Left ventricle myocardium inferior (tissue), 1 donor: ENCODE data around the gene MLIP. TPM values are rescaled to one million over a fixed set of nuclear protein-coding genes. Genes with fewer than 3 reads are reported as not detected.

ENCODE experiments used
- DNase-seq: peaks from one replicate; pipeline ENCODE4 v3.0.0-alpha.2; 2020
- H3K27ac ChIP-seq: fragments of 200-600 bp; replicated peaks from 2 replicates; pipeline ENCODE4 v1.8.0; 2021
- H3K27me3 ChIP-seq: fragments of 200-600 bp; 2 replicates; pipeline ENCODE4 v1.8.0; 2021; ENCODE audit warnings: low read depth
- H3K36me3 ChIP-seq: fragments of 200-600 bp; 2 replicates; pipeline ENCODE4 v1.8.0; 2021
- H3K4me1 ChIP-seq: fragments of 200-600 bp; 2 replicates; pipeline ENCODE4 v1.8.0; 2021
- H3K4me3 ChIP-seq: fragments of 200-600 bp; 2 replicates; pipeline ENCODE4 v1.8.0; 2021; ENCODE audit warnings: mild to moderate bottlenecking, moderate library complexity
- H3K9me3 ChIP-seq: fragments of 200-600 bp; replicated peaks from 2 replicates; pipeline ENCODE4 v1.8.0; 2021
- intact Hi-C: fragments of 100-400 bp; cut with micrococcal nuclease; formaldehyde crosslinking; loops from one replicate; pipeline ENCODE4 v1.11.0; 2022
- total RNA-seq: library from RNA; stranded (reverse); fragmentation: NEBNext Ultra II Directional; extraction: Animal tissue kit (Norgen Biotek cat#: 25700); gene quantifications from one replicate; pipeline ENCODE4 v1.2.1, GENCODE V29; 2021
- TF ChIP-seq, protein P1 (sequence below): fragments of 200-600 bp; IDR thresholded peaks from 2 replicates; pipeline ENCODE4 v1.8.0; 2021; ENCODE audit warnings: antibody characterized with exemption, mild to moderate bottlenecking, borderline replicate concordance
- donor health status: DM: no; HTN: yes; CAD: no; lungs with severe emphysema.

Gene MLIP
- total RNA-seq, 1 donor from 2014 or later: 397 TPM

DNA sequence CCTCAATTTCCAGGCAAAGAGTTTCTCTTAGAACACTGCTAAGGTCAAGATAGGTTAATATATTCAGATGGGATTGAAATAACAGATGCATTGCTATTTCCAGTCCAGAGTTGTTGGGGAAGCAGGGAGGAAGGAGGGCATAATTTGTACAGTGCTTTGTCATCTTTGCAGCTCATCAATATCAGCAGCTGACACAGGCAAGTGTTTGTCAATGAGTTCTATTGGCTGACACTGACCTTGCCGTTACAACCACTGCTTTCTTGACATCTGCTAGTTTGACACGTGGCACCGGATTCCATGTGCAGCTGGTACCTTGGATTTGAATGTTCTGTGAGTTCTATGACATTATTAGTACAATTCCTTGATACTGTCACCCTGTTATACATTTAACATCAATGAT lies 28.0 kb upstream of the MLIP start:
- no peaks in the 10 kb centered on the region for H3K36me3 ChIP-seq
- H3K27ac ChIP-seq: peak overlapping the region; percentile 83
- TF ChIP-seq, protein P1, sequence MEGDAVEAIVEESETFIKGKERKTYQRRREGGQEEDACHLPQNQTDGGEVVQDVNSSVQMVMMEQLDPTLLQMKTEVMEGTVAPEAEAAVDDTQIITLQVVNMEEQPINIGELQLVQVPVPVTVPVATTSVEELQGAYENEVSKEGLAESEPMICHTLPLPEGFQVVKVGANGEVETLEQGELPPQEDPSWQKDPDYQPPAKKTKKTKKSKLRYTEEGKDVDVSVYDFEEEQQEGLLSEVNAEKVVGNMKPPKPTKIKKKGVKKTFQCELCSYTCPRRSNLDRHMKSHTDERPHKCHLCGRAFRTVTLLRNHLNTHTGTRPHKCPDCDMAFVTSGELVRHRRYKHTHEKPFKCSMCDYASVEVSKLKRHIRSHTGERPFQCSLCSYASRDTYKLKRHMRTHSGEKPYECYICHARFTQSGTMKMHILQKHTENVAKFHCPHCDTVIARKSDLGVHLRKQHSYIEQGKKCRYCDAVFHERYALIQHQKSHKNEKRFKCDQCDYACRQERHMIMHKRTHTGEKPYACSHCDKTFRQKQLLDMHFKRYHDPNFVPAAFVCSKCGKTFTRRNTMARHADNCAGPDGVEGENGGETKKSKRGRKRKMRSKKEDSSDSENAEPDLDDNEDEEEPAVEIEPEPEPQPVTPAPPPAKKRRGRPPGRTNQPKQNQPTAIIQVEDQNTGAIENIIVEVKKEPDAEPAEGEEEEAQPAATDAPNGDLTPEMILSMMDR: no peak
- no peaks in the 10 kb centered on the region for H3K9me3 ChIP-seq
- no peak for DNase-seq
- H3K4me3 ChIP-seq: no peak overlapping the region
- intact Hi-C loops: no loop called here
- no peaks in the 10 kb centered on the region for H3K27me3 ChIP-seq
- H3K4me1 ChIP-seq: peaks cover 78% of the 10 kb centered on the region

DNA sequence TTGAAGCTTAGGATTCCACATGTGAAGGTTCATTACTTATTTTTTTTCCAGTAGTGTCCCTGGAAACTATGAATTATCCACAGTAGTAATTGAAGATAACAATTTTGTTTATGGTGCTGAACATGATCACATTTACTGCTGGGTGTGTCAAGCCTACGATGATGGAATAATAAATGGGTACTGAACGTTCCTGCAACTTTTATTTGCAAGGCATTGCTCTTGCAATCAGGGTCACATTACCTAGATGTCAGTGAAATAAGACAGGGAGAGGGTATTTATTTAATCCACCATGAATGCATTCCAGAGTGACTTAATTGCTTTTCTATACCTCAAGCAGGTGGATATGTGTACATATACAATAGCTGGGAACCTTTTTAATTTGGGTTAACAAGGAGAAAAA lies 27.0 kb upstream of the MLIP start:
- TF ChIP-seq, protein P1: no peak
- Histone ChIP-seq H3K27ac (peak overlapping the region; percentile 83), H3K36me3 (no peaks in the 10 kb centered on the region), H3K27me3 (no peaks in the 10 kb centered on the region), H3K4me1 (peaks cover 78% of the 10 kb centered on the region), H3K4me3 (no peak overlapping the region), H3K9me3 (no peaks in the 10 kb centered on the region)
- intact Hi-C loops: no loop called here
- DNase-seq: no peak

DNA sequence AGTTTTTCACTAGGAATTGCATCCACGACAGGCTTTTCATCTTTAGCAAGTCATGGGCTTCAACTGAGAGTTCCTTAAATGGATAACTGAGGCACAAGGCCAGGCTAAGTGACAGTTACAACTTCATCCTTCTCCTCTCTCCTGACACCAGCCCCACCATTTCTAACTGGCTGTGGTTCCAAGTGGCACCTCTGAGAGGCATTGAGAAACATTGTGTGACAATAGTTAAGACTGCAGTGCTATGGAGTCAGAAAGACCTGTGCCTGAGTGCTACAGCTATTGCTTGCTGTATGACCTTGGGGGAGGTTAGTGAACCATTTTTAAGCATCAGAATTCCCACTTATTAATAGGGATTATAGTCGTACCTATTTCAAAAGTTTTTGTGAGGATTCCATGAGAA lies 26.2 kb upstream of the MLIP start:
- Histone ChIP-seq H3K36me3 (no peaks in the 10 kb centered on the region), H3K27ac (peak overlapping the region; percentile 83), H3K9me3 (no peaks in the 10 kb centered on the region), H3K4me3 (no peak overlapping the region), H3K4me1 (peaks cover 77% of the 10 kb centered on the region), H3K27me3 (no peaks in the 10 kb centered on the region)
- TF ChIP-seq, protein P1: no peak
- no peak for DNase-seq
- intact Hi-C loops: no loop called here

DNA sequence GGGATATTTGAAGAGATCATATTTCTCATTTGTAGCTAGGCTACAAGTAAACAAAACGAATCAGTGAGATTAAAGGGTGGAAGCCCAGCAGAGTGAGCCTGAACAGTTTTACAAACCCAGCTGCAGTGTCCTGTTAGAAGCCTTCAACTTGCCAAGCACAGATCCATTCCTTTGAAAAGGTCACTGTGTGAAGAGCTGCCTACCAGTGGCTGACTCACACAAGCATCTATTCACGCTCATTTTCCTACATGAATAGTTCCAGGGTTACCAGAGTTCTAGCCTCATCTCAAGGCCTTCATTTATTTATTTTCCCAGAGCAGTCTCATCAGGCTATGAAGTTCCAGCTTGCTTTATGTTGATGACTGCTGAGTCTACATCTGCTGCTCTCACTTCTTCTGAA lies 25.7 kb upstream of the MLIP start:
- Histone ChIP-seq H3K4me3 (no peak overlapping the region), H3K4me1 (peaks cover 82% of the 10 kb centered on the region), H3K27me3 (no peaks in the 10 kb centered on the region), H3K9me3 (no peaks in the 10 kb centered on the region), H3K27ac (peak overlapping the region; percentile 83), H3K36me3 (no peaks in the 10 kb centered on the region)
- no peak for DNase-seq
- TF ChIP-seq, protein P1: no peak
- intact Hi-C loops: no loop called here

DNA sequence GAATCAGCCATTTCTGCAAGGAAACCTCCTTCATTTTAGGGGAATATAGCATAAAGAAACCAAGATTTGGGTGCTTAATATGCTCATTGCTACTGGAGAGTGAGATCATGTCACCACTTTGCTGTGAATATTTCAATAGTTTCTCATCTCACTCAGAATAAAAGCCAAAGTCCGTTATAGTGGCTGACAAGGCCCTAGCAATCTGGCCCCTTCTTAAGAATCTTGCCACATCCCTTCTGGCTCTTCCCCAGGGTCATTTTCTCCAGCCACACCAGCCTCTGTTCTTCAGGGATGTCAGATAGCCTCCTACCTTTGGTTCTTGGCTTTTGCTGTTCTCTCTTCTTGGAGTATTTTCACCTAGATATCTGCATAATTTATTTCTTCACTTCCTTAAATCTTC lies 24.8 kb upstream of the MLIP start:
- Histone ChIP-seq H3K4me1 (peaks cover 91% of the 10 kb centered on the region), H3K36me3 (no peaks in the 10 kb centered on the region), H3K9me3 (no peaks in the 10 kb centered on the region), H3K27me3 (no peaks in the 10 kb centered on the region), H3K27ac (peak overlapping the region; percentile 83), H3K4me3 (no peak overlapping the region)
- TF ChIP-seq, protein P1: no peak
- intact Hi-C loops: no loop called here
- DNase-seq: no peak

DNA sequence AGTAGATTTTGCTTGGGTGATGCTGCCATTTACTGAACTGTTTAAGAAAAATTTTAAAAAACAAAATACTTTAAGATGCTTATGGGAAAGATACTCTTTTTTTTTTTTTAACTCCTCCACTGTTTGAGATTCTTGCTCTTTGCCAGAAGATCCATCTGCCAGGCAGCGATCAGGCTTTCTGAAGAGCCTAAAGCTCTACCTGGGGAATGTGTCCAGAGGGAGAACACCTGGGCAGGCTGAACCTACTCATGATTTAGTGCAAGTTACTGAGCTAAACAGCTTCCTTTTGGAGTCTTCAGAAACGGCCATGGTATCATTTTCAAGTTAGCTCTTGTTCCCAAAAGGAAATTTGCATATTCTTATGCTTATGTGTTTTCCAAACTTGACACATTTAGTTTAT lies 23.5 kb upstream of the MLIP start:
- TF ChIP-seq, protein P1: no peak
- intact Hi-C loops: no loop called here
- Histone ChIP-seq H3K4me3 (no peak overlapping the region), H3K27ac (peak overlapping the region; percentile 83), H3K4me1 (peaks cover 97% of the 10 kb centered on the region), H3K9me3 (no peaks in the 10 kb centered on the region), H3K27me3 (no peaks in the 10 kb centered on the region), H3K36me3 (no peaks in the 10 kb centered on the region)
- no peak for DNase-seq
